Psoas muscle (tissue), 8 donors: Measurements from ENCODE around the gene VAV2. TPM values are rescaled to one million over a fixed set of nuclear protein-coding genes. Genes with fewer than 3 reads are reported as not detected.
A peak's percentile ranks its signal among the peaks of the same experiment; 100 is the strongest.

Source experiments
- ATAC-seq, 4 donors: fragments of 200-7000 bp; cut with Tn5 transposase; one replicate each; pipeline ENCODE4 v1.9.1; 2020; ENCODE audit warnings: moderate library complexity in 3 of 4, mild to moderate bottlenecking in 2 of 4
- DNase-seq, 2 donors: peaks; one replicate each; pipeline ENCODE4 v3.0.0-alpha.2; 2020
- H3K27ac ChIP-seq: fragments of 200-600 bp; one replicate; pipeline ENCODE4 v1.8.0; 2022
- H3K27me3 ChIP-seq, 3 donors: fragments of 200-600 bp in 1 of 3; one replicate each; pipeline versions ENCODE4 v1.6.1 to v1.8.0; 2013 to 2022; ENCODE audit warnings: low read length in 2 of 3, mild to moderate bottlenecking in 2 of 3, moderate library complexity in 1 of 3; ENCODE audit not compliant: insufficient read depth in 3 of 3
- H3K36me3 ChIP-seq, 2 donors: fragments of 200-600 bp in 1 of 2; one replicate each; pipeline versions ENCODE4 v1.6.1 to v1.8.0; 2013 to 2022; ENCODE audit warnings: low read depth in 1 of 2, mild to moderate bottlenecking in 1 of 2, moderate library complexity in 1 of 2; ENCODE audit not compliant: insufficient read depth in 1 of 2
- H3K4me1 ChIP-seq: fragments of 200-600 bp; one replicate; pipeline ENCODE4 v1.8.0; 2022
- H3K4me3 ChIP-seq: fragments of 200-600 bp; one replicate; pipeline ENCODE4 v1.8.0; 2022; ENCODE audit warnings: mild to moderate bottlenecking
- H3K9me3 ChIP-seq: fragments of 200-600 bp; one replicate; pipeline ENCODE4 v1.8.0; 2022
- CTCF ChIP-seq: fragments of 200-600 bp; IDR thresholded peaks from one replicate; pipeline ENCODE4 v1.8.0; 2022; ENCODE audit warnings: antibody characterized with exemption
- WGBS, 3 donors: extraction: QIAGEN DNeasy Blood & Tissue Kit; methylation state at CpG; one replicate each; pipeline versions ENCODE4 v1.1.6 to v1.1.7; 2013; 5-methylcytosine and 5-hydroxymethylcytosine counted together
- intact Hi-C, 2 donors: fragments of 100-400 bp; cut with DNase I; formaldehyde crosslinking; loops; one replicate each; pipeline versions ENCODE4 v1.11.0 to v1.14.2; 2022
- polyA plus RNA-seq, 3 donors: library from polyadenylated mRNA; stranded (reverse); fragments of 200-250 nt; gene quantifications; one replicate each; pipeline ENCODE4 v1.2.3, GENCODE V29; 2013
- total RNA-seq, 4 donors: library from RNA; stranded (reverse); fragmentation: NEBNext Ultra II Directional in 2 of 4; extraction: Animal tissue kit (Norgen Biotek cat#: 25700) in 2 of 4; gene quantifications; one replicate each; pipeline versions ENCODE4 v1.2.1 to v1.2.4, GENCODE V29; 2021 to 2023
- donor health status: healthy with polysubstance abuse.
- donor health status: DM: no; HTN: no; CAD: no; lungs with moderate emphysema.
- donor health status: Bipolar disorder and iron deficiency.
- donor health status: healthy.
- donor health status: DM: yes; HTN: yes; CAD: no.
- donor health status: DM: no; HTN: no; CAD: no.
- donor health status: DM: no; HTN: no; CAD: no.
- donor health status: DM: yes; HTN: yes; CAD: no.

Gene VAV2
- total and polyA plus RNA-seq, 7 donors, result 0.70 to 2.9 (median 1.4) TPM

GRCh38 chr9:133843751-133844397 is 148.2 kb downstream of the VAV2 start:
- intact Hi-C loops, result no loop called here
- WGBS, 3 donors, result 65 to 71% (median 67%) methylated on average over 19 of the region's 19 CpGs
- H3K4me1 ChIP-seq, result peaks cover 2% of the 10 kb centered on the region
- no peak overlapping the region for H3K4me3 ChIP-seq
- no peak for DNase-seq
- no peaks in the 10 kb centered on the region for H3K36me3 ChIP-seq
- peaks cover 0 to 48% (median 5%) of the 10 kb centered on the region in 3 donors for H3K27me3 ChIP-seq
- no peak for ATAC-seq
- no peak for TF ChIP-seq CTCF
- H3K9me3 ChIP-seq, result no peaks in the 10 kb centered on the region
- H3K27ac ChIP-seq, result no peak overlapping the region

GRCh38 chr9:133843250-133843649 is 148.9 kb downstream of the VAV2 start:
- peaks cover 0 to 48% (median 5%) of the 10 kb centered on the region in 3 donors for H3K27me3 ChIP-seq
- H3K9me3 ChIP-seq, result no peaks in the 10 kb centered on the region
- H3K4me1 ChIP-seq, result peaks cover 2% of the 10 kb centered on the region
- H3K36me3 ChIP-seq, result no peaks in the 10 kb centered on the region
- no peak for TF ChIP-seq CTCF
- DNase-seq, result no peak
- H3K27ac ChIP-seq, result no peak overlapping the region
- WGBS, 3 donors, result 96 to 100% (median 99%) methylated on average over 5 of the region's 5 CpGs
- no peak overlapping the region for H3K4me3 ChIP-seq
- intact Hi-C loops, result no loop called here
- no peak for ATAC-seq

GRCh38 chr9:133842721-133843227 is 149.3 kb downstream of the VAV2 start:
- Histone ChIP-seq H3K27me3 (peaks cover 0 to 48% (median 5%) of the 10 kb centered on the region in 3 donors), H3K27ac (no peak overlapping the region), H3K36me3 (no peaks in the 10 kb centered on the region), H3K9me3 (no peaks in the 10 kb centered on the region), H3K4me3 (no peak overlapping the region), H3K4me1 (peaks cover 2% of the 10 kb centered on the region)
- no peak for DNase-seq
- WGBS, 3 donors, result 77 to 85% (median 80%) methylated on average over 23 of the region's 23 CpGs
- no peak for ATAC-seq
- intact Hi-C loops, result no loop called here
- TF ChIP-seq CTCF, result no peak

GRCh38 chr9:133842174-133842573 is 149.9 kb downstream of the VAV2 start:
- WGBS, 3 donors, result 24 to 32% (median 26%) methylated on average over 17 of the region's 17 CpGs
- Histone ChIP-seq H3K27ac (no peak overlapping the region), H3K36me3 (no peaks in the 10 kb centered on the region), H3K4me1 (peaks cover 2% of the 10 kb centered on the region), H3K9me3 (no peaks in the 10 kb centered on the region), H3K4me3 (no peak overlapping the region), H3K27me3 (peaks cover 0 to 48% (median 5%) of the 10 kb centered on the region in 3 donors)
- intact Hi-C loops, result no loop called here
- TF ChIP-seq CTCF, result no peak
- ATAC-seq (peak; percentile 44 to 71 (median 55)), DNase-seq (peak in 1 of 2 donors; percentile 40)
